Brain microvascular endothelial cell (primary cell): ENCODE measurements around the gene PRR16.

Source experiments
- DNase-seq: peaks from one replicate; pipeline ENCODE4 v3.0.0-alpha.2; 2020
- H3K27ac ChIP-seq: fragments of 250-450 bp; sonication (Bioruptor Pico); 2 replicates; pipeline ENCODE4 v1.5.1; 2020; ENCODE audit warnings: mild to moderate bottlenecking, moderate library complexity
- H3K27me3 ChIP-seq: fragments of 250-450 bp; sonication (Bioruptor Pico); replicated peaks from 2 replicates; pipeline ENCODE4 v1.5.1; 2020; ENCODE audit warnings: mild to moderate bottlenecking
- H3K36me3 ChIP-seq: fragments of 250-450 bp; sonication (Bioruptor Pico); replicated peaks from 2 replicates; pipeline ENCODE4 v1.5.1; 2020; ENCODE audit warnings: mild to moderate bottlenecking
- H3K4me3 ChIP-seq: 2 replicates; pipeline ENCODE4 v1.5.1; 2011; ENCODE audit warnings: low read depth, mild to moderate bottlenecking, control low read depth, low read length, moderate library complexity
- in situ Hi-C: cut with HindIII; loops from 2 replicates; pipeline ENCODE4 v1.10.0; 2017; ENCODE audit warnings: low sequenced_read_pairs, low pct_ligation_motif_present
- TF ChIP-seq, protein P1 (sequence below): IDR thresholded peaks from 2 replicates; pipeline ENCODE4 v1.5.1; 2011; ENCODE audit warnings: low read depth, mild to moderate bottlenecking, moderate library complexity, low read length, control low read depth, inconsistent platforms; ENCODE audit errors: missing control alignments

PRR16 gene

GRCh38 chr5:120533581-120533980, 69.5 kb downstream of the PRR16 start:
- Histone ChIP-seq H3K27ac (no peak overlapping the region), H3K27me3 (no peaks in the 10 kb centered on the region), H3K4me3 (no peak overlapping the region), H3K36me3 (no peaks in the 10 kb centered on the region)
- in situ Hi-C loops, result no loop called here
- no peak for DNase-seq
- TF ChIP-seq, protein P1, sequence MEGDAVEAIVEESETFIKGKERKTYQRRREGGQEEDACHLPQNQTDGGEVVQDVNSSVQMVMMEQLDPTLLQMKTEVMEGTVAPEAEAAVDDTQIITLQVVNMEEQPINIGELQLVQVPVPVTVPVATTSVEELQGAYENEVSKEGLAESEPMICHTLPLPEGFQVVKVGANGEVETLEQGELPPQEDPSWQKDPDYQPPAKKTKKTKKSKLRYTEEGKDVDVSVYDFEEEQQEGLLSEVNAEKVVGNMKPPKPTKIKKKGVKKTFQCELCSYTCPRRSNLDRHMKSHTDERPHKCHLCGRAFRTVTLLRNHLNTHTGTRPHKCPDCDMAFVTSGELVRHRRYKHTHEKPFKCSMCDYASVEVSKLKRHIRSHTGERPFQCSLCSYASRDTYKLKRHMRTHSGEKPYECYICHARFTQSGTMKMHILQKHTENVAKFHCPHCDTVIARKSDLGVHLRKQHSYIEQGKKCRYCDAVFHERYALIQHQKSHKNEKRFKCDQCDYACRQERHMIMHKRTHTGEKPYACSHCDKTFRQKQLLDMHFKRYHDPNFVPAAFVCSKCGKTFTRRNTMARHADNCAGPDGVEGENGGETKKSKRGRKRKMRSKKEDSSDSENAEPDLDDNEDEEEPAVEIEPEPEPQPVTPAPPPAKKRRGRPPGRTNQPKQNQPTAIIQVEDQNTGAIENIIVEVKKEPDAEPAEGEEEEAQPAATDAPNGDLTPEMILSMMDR, result no peak

DNA sequence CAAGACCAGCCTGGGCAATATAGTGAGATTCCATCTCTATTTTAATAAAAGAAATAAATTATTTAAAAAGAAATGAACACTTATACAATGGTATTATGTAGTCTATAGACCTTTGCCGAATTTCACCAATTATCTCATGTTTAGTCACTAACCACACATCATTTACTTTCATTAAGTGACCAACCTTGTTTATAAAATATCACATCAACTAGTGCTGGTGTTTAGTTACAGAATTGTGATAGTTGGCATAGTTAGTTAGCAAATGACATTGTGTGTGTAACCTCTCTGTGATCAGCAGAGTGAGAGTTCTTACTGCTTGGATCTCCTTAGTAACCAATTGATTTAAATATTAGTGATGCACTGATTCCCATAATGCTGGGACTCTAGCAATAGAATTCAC, 71.8 kb downstream of the PRR16 start:
- no peak overlapping the region for H3K27ac ChIP-seq
- no peaks in the 10 kb centered on the region for H3K36me3 ChIP-seq
- in situ Hi-C loops, result no loop called here
- TF ChIP-seq, protein P1, result no peak
- no peaks in the 10 kb centered on the region for H3K27me3 ChIP-seq
- no peak for DNase-seq
- no peak overlapping the region for H3K4me3 ChIP-seq

DNA sequence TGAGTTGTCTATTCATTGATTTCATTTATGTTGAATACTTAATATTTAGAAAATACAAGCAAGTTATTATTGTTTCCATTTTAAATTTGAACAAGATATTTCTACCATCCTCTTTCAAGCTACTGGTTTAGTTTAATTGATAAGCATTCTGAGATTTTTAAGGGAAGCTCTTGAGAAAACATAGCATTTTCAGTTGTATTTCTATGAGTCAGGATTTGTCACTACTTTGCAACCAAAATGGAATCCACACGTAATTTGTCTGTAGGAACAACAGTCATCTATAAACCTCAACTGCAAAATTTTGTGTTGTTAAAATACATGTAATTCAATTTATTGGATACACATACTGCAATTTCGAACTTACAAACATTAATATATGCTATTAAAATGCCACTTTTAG, 74.0 kb downstream of the PRR16 start:
- no peaks in the 10 kb centered on the region for H3K27me3 ChIP-seq
- DNase-seq, result peak; percentile 19
- TF ChIP-seq, protein P1, result no peak
- H3K27ac ChIP-seq, result peak overlapping the region; percentile 80
- H3K36me3 ChIP-seq, result no peaks in the 10 kb centered on the region
- H3K4me3 ChIP-seq, result no peak overlapping the region
- in situ Hi-C loops, result no loop called here

DNA sequence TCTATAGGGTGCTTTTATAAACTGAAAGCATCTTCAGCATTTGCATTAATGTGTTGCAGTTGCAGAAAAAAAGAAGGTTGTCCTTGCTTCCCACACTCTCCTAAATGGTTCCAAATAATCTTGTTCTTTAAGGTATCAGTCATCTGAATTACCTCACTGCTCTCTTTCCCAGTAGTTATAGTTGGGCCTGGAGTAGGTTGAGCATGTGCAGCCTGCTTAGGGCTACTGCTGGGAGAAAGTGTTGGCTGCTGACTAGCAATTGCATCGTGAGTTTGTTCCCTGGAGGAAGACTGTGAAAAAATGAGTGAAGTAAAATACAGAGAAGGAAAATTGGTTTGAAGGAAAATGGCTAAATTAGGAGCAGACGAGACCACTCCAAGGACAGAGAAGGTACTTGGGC, 74.5 kb downstream of the PRR16 start:
- peak; percentile 49 for DNase-seq
- H3K27me3 ChIP-seq, result no peaks in the 10 kb centered on the region
- in situ Hi-C loops, result no loop called here
- H3K36me3 ChIP-seq, result no peaks in the 10 kb centered on the region
- H3K27ac ChIP-seq, result peak overlapping the region; percentile 80
- H3K4me3 ChIP-seq, result no peak overlapping the region
- TF ChIP-seq, protein P1, result no peak

GRCh38 chr5:120539471-120539870, 75.4 kb downstream of the PRR16 start:
- H3K27me3 ChIP-seq, result no peaks in the 10 kb centered on the region
- TF ChIP-seq, protein P1, result no peak
- no peak overlapping the region for H3K4me3 ChIP-seq
- in situ Hi-C loops, result no loop called here
- DNase-seq, result no peak
- no peak overlapping the region for H3K27ac ChIP-seq
- no peaks in the 10 kb centered on the region for H3K36me3 ChIP-seq

DNA sequence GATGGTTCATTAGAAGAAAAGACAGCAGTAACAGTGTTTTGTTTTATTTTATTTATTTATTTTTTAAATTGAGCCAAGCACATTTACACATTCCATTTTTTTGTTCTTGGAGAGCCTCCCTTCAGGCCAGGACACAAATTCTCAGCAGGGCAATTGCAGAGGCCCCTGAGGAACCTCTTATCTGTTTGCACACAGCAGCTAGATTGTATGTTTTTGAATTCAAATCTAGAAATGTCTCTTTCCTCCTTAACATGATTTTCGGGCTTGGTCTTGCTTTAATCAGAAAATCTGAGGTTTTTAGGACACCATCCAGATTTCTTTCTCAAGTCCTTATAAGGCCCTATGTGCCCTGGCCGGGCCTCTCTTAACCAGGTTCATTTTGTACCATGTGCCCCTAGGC, 76.0 kb downstream of the PRR16 start:
- in situ Hi-C loops, result no loop called here
- Histone ChIP-seq H3K36me3 (no peaks in the 10 kb centered on the region), H3K27ac (no peak overlapping the region), H3K4me3 (no peak overlapping the region), H3K27me3 (no peaks in the 10 kb centered on the region)
- TF ChIP-seq, protein P1, result no peak
- DNase-seq, result no peak
